HCT116 (cell line): ENCODE results near the gene RPS27L. TPM values are rescaled to one million over a fixed set of nuclear protein-coding genes. Genes with fewer than 3 reads are reported as not detected.

Experiments used
- ATAC-seq: fragments of 200-7000 bp; cut with Tn5 transposase; 2 replicates; pipeline ENCODE4 v1.9.1; 2020; ENCODE audit warnings: mild to moderate bottlenecking, moderate library complexity
- BruUV-seq: library from RNA; stranded (reverse); fragments of 400-500 nt; replicated peaks from 2 replicates; lab custom pipeline; 2021; lab: Mats Ljungman, UMichigan
- CTCF ChIA-PET: fragments of 300-600 bp; sonication (Branson Sonifier 250); formaldehyde crosslinking; loops from one replicate; lab custom pipeline; 2021; ENCODE audit warnings: antibody characterized with exemption; lab: Charles Lee
- POLR2A ChIA-PET: fragments of 300-600, 350-600 bp; sonication (Branson Sonifier 250); formaldehyde crosslinking; loops from one replicate; lab custom pipeline; 2021; ENCODE audit warnings: antibody characterized with exemption; lab: Charles Lee
- RAD21 ChIA-PET, 2 experiments: fragments of 300-600 bp; sonication (Branson Sonifier 250); formaldehyde crosslinking; loops; one replicate each; lab custom pipeline; 2023; ENCODE audit warnings: low total read pairs in 2 of 2; ENCODE audit not compliant: uncharacterized antibody in 2 of 2, unreplicated experiment in 2 of 2, low non-redundant PET in 1 of 2; lab: Charles Lee
- DNase-seq: peaks from one replicate; pipeline ENCODE4 v3.0.0-alpha.2; 2010; ENCODE audit warnings: low read depth, low spot score
- H2AFZ ChIP-seq: fragments of 200-600 bp; shearing (Covaris generic), sonication (generic); 2 replicates; pipeline ENCODE4 v1.6.1; 2017; ENCODE audit warnings: low read depth, mixed run types, mixed read lengths, antibody characterized with exemption, low read length; ENCODE audit not compliant: poor library complexity, severe bottlenecking
- H3K27ac ChIP-seq: 2 replicates; pipeline ENCODE4 v1.5.1; 2012; ENCODE audit warnings: low read depth, low read length
- H3K27me3 ChIP-seq: fragments of 200-600 bp; sonication (generic); 2 replicates; pipeline ENCODE4 v1.6.1; 2016; ENCODE audit warnings: mixed run types, low read length, mixed read lengths; ENCODE audit not compliant: insufficient read depth
- H3K36me3 ChIP-seq, 2 experiments: fragments of 200-500 bp in 1 of 2; fragments of 200-600 bp in 1 of 2; sonication (Bioruptor generic) in 1 of 2; sonication (generic) in 1 of 2; 2 replicates each; pipeline versions ENCODE4 v1.5.1 to v1.6.1; 2014 to 2016; ENCODE audit warnings: low read length in 2 of 2, inconsistent platforms in 1 of 2, mixed read lengths in 1 of 2, mixed run types in 1 of 2; ENCODE audit not compliant: insufficient read depth in 2 of 2, control insufficient read depth in 1 of 2
- H3K4me1 ChIP-seq, 2 experiments: fragments of 200-600 bp in 1 of 2; sonication (generic) in 1 of 2; 2 replicates each; pipeline versions ENCODE4 v1.5.1 to v1.6.1; 2012 to 2017; ENCODE audit warnings: low read length in 2 of 2, inconsistent platforms in 1 of 2, mild to moderate bottlenecking in 1 of 2, mixed read lengths in 1 of 2, mixed run types in 1 of 2, moderate library complexity in 1 of 2; ENCODE audit not compliant: insufficient read depth in 2 of 2, control insufficient read depth in 1 of 2
- H3K4me2 ChIP-seq: fragments of 200-600 bp; sonication (generic); 2 replicates; pipeline ENCODE4 v1.6.1; 2017; ENCODE audit warnings: mixed run types, low read length, mixed read lengths
- H3K4me3 ChIP-seq, 2 experiments: fragments of 200-600 bp in 1 of 2; sonication (generic) in 1 of 2; replicated peaks in 1 of 2; 2 replicates each; pipeline ENCODE4 v1.5.1; 2011 to 2016; ENCODE audit warnings: low read length in 2 of 2, control low read depth in 1 of 2, low read depth in 1 of 2, mild to moderate bottlenecking in 1 of 2, mixed read lengths in 1 of 2, mixed run types in 1 of 2
- H3K79me2 ChIP-seq: fragments of 200-600 bp; sonication (generic); 2 replicates; pipeline ENCODE4 v1.6.1; 2017; ENCODE audit warnings: mild to moderate bottlenecking, mixed run types, low read length, moderate library complexity, mixed read lengths; ENCODE audit not compliant: insufficient read depth
- H3K9ac ChIP-seq: fragments of 200-600 bp; sonication (generic); 2 replicates; pipeline ENCODE4 v1.6.1; 2016; ENCODE audit warnings: low read length, mixed read lengths
- H3K9me2 ChIP-seq: fragments of 200-600 bp; sonication (generic), shearing (Covaris generic); 2 replicates; pipeline ENCODE4 v1.6.1; 2017; ENCODE audit warnings: mixed run types, mild to moderate bottlenecking, moderate library complexity; ENCODE audit not compliant: insufficient read depth
- H3K9me3 ChIP-seq, 2 experiments: fragments of 200-500 bp in 1 of 2; fragments of 200-600 bp in 1 of 2; sonication (Bioruptor generic) in 1 of 2; sonication (generic) in 1 of 2; 2 replicates each; pipeline ENCODE4 v1.6.1; 2014 to 2017; ENCODE audit warnings: low read length in 2 of 2, mixed read lengths in 2 of 2, inconsistent platforms in 1 of 2, low read depth in 1 of 2, mild to moderate bottlenecking in 1 of 2, mixed run types in 1 of 2, moderate library complexity in 1 of 2; ENCODE audit not compliant: control insufficient read depth in 1 of 2, insufficient read depth in 1 of 2
- H4K20me1 ChIP-seq: fragments of 200-600 bp; sonication (generic), shearing (Covaris generic); 2 replicates; pipeline ENCODE4 v1.6.1; 2017; ENCODE audit warnings: mixed run types, mild to moderate bottlenecking, moderate library complexity; ENCODE audit not compliant: insufficient read depth
- CBX3 ChIP-seq: IDR thresholded peaks from 2 replicates; pipeline ENCODE4 v1.6.1; 2012; ENCODE audit warnings: low read depth
- CEBPB ChIP-seq: IDR thresholded peaks from 2 replicates; pipeline ENCODE4 v1.6.1; 2012; ENCODE audit warnings: low read depth
- CTCF ChIP-seq, 3 experiments: fragments of 200-600 bp in 1 of 3; sonication (generic) in 1 of 3; IDR thresholded peaks in 2 of 3; conservative IDR thresholded peaks in 1 of 3; 2 replicates each; pipeline ENCODE4 v1.5.1; 2012 to 2017; ENCODE audit warnings: low read depth in 2 of 3, low read length in 2 of 3, antibody characterized with exemption in 1 of 3, borderline replicate concordance in 1 of 3, control low read depth in 1 of 3, mild to moderate bottlenecking in 1 of 3, mixed read lengths in 1 of 3, mixed run types in 1 of 3, moderate library complexity in 1 of 3; ENCODE audit not compliant: insufficient read depth in 1 of 3
- EGR1 ChIP-seq: IDR thresholded peaks from 2 replicates; pipeline ENCODE4 v1.6.1; 2012; ENCODE audit warnings: low read depth
- ELF1 ChIP-seq: IDR thresholded peaks from 2 replicates; pipeline ENCODE4 v1.6.1; 2012; ENCODE audit warnings: low read depth, borderline replicate concordance
- EZH2phosphoT487 ChIP-seq: fragments of 200-600 bp; IDR thresholded peaks from 2 replicates; pipeline ENCODE4 v1.6.1; 2018; ENCODE audit warnings: antibody characterized with exemption, borderline replicate concordance
- FOSL1 ChIP-seq: IDR thresholded peaks from 2 replicates; pipeline ENCODE4 v1.6.1; 2012; ENCODE audit warnings: low read depth
- JUND ChIP-seq: IDR thresholded peaks from 2 replicates; pipeline ENCODE4 v1.6.1; 2012
- MAX ChIP-seq: IDR thresholded peaks from 2 replicates; pipeline ENCODE4 v1.6.1; 2012
- POLR2A ChIP-seq: IDR thresholded peaks from 2 replicates; pipeline ENCODE4 v1.7.0; 2011; ENCODE audit warnings: borderline replicate concordance; ENCODE audit not compliant: insufficient read depth, insufficient read length; ENCODE audit errors: extremely low read depth
- POLR2AphosphoS5 ChIP-seq: IDR thresholded peaks from 2 replicates; pipeline ENCODE4 v1.6.1; 2011; ENCODE audit warnings: mild to moderate bottlenecking, low read depth, low read length, moderate library complexity
- RAD21 ChIP-seq: IDR thresholded peaks from 2 replicates; pipeline ENCODE4 v1.6.1; 2012; ENCODE audit warnings: low read depth, mild to moderate bottlenecking
- REST ChIP-seq: IDR thresholded peaks from 2 replicates; pipeline ENCODE4 v1.6.1; 2012; ENCODE audit warnings: low read depth
- SIN3A ChIP-seq: IDR thresholded peaks from 2 replicates; pipeline ENCODE4 v1.6.1; 2012; ENCODE audit warnings: low read depth
- SP1 ChIP-seq: IDR thresholded peaks from 2 replicates; pipeline ENCODE4 v1.6.1; 2012; ENCODE audit warnings: low read depth
- TCF7L2 ChIP-seq: IDR thresholded peaks from 2 replicates; pipeline ENCODE4 v1.7.0; 2011; ENCODE audit warnings: borderline replicate concordance, inconsistent platforms; ENCODE audit not compliant: insufficient read depth, insufficient read length; ENCODE audit errors: extremely low read depth
- ZBTB33 ChIP-seq: IDR thresholded peaks from 2 replicates; pipeline ENCODE4 v1.6.1; 2011; ENCODE audit warnings: mild to moderate bottlenecking, low read length, moderate library complexity; ENCODE audit not compliant: insufficient replicate concordance; ENCODE audit errors: extremely low read depth
- ZFX ChIP-seq: fragments of 450-650 bp; IDR thresholded peaks from 2 replicates; pipeline ENCODE4 v1.6.1; 2017
- ZNF274 ChIP-seq: fragments of 200-500 bp; sonication (Bioruptor generic); IDR thresholded peaks from 2 replicates; pipeline ENCODE4 v1.6.1; 2014; ENCODE audit warnings: mild to moderate bottlenecking, low read depth, low read length, inconsistent platforms
- intact Hi-C: fragments of 100-400 bp; cut with micrococcal nuclease; formaldehyde crosslinking; loops from 2 replicates; pipeline ENCODE4 v1.10.0; 2022
- total RNA-seq: library from RNA; stranded (reverse); gene quantifications from one replicate; pipeline ENCODE4 v1.2.1, GENCODE V29; 2021; ENCODE audit not compliant: unreplicated experiment

The RPS27L gene
- total RNA-seq, 1 experiment from 2014 or later: 139 TPM

DNA sequence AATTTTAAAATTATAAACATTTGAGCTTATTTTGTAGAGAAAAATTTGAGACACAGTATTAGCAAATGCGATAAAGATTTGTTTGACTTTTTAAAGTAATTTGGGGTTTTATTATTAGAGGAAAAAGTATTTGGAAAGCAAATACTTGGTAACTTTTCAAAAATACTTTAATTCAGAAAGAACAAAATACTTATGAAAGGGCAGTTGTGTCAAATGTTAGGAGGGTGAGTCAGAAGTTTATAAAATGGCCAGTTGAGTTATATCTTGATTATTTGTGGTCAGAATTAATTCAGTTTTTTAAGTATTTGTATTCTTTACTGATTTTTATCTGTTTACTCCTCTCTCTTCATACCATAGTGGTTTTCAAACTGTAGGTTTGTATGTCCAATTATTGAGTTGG is 23.5 kb downstream of the RPS27L start:
- Histone ChIP-seq H2AFZ (no peak overlapping the region), H3K9me3 (no peaks in the 10 kb centered on the region), H3K79me2 (no peaks in the 10 kb centered on the region), H3K9ac (no peak overlapping the region), H3K27ac (no peak overlapping the region), H3K4me3 (no peak overlapping the region)
- RAD21 ChIA-PET: no interaction called here
- no peak for ATAC-seq
- POLR2A ChIA-PET: interaction anchor here (1.3 kb wide), 1 partner anchor 13 kb away, joined by 3 read pairs; no protein-coding TSS in a partner anchor
- TF ChIP-seq EGR1 (no peak), CEBPB (no peak), JUND (no peak), SP1 (no peak), EZH2phosphoT487 (no peak), MAX (no peak), FOSL1 (no peak), SIN3A (no peak), CTCF (IDR thresholded peaks at IDR 0.05 in 2 of 3, conservative IDR thresholded peaks at IDR 0.05 in 1 of 3; ENCODE audit: borderline replicate concordance in 1 of 3, insufficient read depth in 1 of 3, low read depth in 2 of 3, low read length in 2 of 3) (no peak), POLR2A (no peak), ZNF274 (no peak), ELF1 (no peak), TCF7L2 (no peak), ZFX (no peak), CBX3 (no peak), POLR2AphosphoS5 (no peak), ZBTB33 (no peak), REST (no peak), RAD21 (no peak)
- TF ChIP-seq, all 23 proteins: peak for 0
- DNase-seq: no peak
- H3K27me3 ChIP-seq: no peaks in the 10 kb centered on the region
- intact Hi-C loops: no loop called here
- H3K9me2 ChIP-seq: no peaks in the 10 kb centered on the region
- CTCF ChIA-PET: no interaction called here
- no peaks in the 10 kb centered on the region for H4K20me1 ChIP-seq
- no TSS peak for BruUV-seq
- H3K36me3 ChIP-seq: no peaks in the 10 kb centered on the region; a peak in 2 of 4 replicates
- no peaks in the 10 kb centered on the region for H3K4me1 ChIP-seq
- no peak overlapping the region for H3K4me2 ChIP-seq
